8988T (cell line): Measurements from ENCODE around the gene HIVEP2.

Experiments used
- DNase-seq: peaks from one replicate; pipeline ENCODE4 v3.0.0; 2011

The HIVEP2 gene

DNA sequence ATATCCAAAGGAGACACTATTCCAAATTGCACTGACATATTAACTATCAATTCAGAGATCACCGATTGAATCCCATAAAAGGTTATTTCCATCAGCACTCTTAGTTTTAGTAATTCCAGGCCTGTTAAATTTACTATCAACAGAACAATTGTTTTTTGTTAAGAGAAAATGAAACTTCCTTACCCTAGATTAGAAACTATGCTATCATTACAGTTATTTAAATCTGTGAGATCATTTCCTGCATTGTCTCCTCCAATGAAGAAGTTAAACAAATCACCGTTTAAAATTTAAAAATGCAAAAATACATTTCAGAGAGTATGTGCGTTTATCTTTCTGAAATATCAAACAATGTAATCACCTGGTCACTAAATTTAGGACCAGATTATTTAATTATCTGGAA lies 57.5 kb downstream of the HIVEP2 start:
- DNase-seq = no peak

DNA sequence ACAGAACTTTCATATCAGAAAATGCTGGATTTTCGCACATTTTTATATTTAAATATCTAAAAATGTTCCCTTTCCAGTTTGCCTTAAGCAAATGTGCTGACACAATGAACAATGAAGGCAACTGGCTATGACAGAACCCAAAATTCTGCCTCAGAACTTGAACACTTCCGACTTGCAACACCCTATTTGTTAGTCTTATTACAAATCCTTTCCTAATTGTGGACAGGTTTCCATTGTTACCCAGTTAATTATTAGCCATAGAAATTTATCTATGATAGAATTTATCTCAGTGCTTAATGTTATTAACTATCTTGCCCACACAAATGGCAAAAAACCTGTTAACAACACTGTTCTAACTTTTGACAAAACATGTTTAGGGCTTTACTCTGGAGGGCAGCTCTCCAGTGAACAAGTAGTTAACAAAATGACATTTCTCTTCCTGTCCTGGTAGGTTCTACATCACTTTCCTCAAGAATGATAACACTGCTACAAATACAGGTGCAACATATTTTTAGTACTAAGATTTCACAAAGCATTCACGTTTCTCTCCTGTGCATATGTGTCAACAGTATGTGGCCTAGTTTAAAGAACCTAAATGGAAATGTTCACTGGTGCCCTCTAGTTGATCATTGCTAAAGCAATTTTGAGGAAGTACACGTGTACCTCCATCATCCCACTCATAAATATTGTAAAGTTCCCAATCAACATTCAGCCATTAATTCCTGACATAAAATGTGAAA lies 58.4 kb downstream of the HIVEP2 start:
- DNase-seq = no peak

DNA sequence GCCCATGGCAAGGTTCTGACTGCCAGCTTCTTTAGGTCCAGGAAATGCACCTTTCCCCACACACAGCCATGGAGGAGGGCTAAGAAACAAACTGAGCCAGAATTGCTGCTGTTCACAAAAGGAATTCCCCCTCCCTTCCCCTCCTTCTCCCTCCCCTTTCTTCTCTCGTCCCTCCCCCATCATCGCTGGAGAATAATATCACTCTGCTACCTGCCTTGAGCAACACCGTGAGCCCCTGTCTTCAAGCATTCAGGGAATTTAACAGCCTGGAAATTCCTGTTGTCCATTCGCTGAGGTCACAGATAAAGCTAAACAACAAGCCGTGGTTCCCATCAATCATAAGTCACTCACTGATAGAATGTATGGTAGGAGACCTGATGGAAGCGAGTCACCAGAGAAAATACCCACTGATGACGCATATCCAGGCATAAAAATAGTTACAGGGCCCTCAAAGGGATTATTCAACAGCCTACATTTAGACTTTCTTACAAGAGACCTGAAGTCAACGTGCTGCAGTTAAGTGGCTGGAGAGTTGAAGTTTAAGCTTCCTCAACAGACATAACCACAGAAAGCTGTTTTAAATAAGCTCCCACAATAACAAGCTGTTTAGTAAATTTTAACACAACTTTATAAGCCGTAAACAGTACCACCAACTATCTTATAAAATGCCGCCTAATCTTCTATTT lies 59.7 kb downstream of the HIVEP2 start:
- no peak for DNase-seq

DNA sequence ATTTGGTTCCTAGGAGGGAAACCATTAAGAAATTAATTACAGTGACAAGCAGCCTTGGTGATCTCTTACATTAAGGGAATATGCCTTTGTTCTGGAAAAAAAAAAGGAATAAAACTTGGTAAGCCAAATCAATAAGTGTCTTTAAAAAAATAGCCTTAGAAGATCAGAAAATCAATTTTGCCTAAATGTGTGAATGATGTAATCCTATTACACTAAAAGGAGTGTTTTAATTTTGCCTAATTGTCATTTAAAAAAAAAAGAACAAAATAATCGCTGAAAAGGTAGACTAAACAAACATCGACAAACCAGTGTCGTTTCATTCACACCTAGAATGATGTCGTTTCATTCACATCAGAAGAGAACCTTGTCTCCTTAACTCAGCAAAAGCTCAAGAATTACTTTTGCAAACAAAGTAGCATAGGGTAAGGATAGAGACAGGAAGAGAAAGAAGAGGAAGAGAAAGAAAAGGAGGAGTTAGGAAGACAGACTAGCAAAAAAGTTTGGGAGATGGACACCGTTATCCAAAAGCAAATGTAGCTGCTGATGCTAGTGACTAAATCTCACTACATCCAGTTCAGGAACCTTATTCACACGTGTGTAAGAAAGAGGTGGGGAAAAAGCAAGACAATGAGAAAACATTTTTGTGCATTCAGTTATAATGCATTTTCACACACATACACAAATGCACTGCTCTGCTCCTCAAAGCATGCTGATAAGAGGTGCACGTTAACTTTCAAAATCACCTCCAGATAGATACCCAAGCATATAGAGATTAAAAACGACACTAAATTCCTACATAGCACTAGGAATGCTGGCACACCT lies 60.6 kb downstream of the HIVEP2 start:
- no peak for DNase-seq

DNA sequence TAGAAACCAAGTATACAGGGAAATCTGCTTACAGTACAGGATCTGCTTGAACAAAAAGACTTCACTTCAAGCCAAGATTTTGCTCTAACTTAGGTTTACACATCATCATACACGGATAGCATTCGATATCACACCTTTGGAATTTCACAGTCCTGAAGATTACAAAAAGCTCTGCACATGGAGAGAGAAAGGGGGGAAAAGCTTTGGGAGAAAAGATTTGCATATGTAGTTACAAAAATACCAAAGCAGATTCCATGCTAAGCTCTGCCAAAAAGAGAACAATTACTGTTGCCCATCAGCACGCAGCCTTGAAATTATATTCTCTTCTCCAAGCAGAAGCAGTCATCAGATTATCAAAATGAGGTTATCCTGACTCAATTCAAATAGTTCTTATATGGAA lies 62.0 kb downstream of the HIVEP2 start:
- DNase-seq = no peak

DNA sequence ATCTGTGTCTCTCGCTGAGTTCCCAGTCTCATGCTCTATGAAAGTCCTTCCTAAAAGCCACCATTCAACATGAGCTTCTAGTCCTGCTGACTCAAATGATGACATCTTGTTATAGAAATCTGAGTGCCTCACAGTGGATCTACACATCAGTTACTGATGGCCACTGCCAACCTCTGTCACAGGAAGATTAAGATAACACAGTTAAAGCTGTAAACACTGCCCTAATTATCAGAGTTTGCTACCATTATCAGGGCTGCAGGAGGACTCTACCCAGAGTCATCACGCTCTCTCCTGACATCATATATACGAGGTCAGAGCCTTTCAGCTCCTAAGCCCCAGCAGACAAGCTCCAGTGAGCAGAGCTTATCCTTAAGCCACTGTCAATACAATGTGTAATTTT lies 63.2 kb downstream of the HIVEP2 start:
- DNase-seq = no peak

DNA sequence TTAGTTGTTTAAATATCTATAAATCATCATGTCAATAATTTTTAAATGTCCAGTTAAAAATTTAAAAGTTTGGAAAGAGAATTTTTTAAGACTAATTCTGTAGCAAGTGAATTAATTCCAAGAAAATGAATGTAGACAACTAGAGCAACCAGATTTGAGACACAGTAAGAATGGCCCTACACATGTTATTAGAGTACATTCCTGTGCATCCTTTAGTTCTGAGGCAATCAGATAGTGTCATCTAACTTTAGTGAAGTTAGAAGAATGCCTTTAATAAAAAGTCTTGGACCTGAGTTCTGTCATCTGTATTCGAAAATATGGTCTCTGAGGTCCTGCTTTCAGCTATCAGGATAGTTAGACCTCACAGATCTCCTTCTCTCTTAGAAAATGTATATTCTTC lies 63.7 kb downstream of the HIVEP2 start:
- DNase-seq = no peak

DNA sequence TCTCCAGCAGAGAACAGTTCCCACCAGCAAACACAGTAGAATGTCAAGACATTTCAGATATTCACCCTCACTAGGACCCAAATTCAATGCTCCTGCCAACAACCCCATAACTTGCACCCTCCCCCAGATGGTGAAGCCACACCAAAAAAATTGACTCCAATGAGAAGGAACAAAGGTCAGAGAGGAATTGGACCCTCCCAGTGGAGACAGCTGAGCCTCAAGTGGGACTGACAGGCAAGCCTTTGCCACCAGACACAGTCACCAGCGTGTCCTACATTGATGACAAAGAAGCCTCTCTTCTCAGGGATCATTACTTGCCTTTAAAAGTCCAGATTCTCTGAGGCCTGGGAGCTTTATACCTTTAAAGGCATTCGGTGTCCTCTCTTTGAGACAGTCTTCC lies 64.8 kb downstream of the HIVEP2 start:
- no peak for DNase-seq

DNA sequence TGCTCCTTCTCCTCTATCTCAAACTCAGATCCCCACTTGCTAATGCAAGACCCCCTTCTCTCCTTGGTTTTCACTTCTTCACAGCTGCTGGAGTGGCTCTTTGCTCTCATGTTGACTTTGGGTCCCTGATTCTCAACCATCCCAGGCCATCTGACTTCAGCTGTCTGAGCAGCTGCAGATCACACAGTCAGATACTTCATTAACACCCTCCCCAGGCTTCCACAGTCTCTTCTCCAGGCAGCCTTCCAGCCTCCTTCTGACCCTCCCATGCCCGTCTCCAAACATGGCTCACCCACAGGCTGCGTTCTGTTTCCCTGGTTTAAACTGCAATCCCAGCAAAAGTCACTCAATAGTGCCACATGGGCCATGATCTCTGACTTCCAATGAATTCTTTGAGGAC lies 65.4 kb downstream of the HIVEP2 start:
- no peak for DNase-seq

DNA sequence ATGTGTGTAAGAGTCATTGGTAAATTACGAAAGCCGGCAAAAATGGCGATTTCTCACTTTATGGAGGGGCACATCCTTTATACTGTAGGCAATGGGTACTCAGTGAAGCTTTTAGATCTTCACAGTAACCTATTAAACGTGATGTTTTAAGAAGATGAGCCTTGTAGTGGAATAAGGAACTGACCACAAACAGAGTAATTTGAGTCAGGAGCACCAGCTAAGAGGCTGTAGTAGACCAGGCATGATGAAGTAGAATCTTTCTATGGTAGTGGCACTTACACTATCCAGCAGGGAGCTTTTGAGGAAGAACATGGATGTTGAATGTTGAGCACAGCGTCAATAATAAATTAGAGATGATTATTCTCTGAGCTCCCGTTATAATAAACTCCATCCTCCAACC lies 65.9 kb downstream of the HIVEP2 start:
- DNase-seq = no peak

DNA sequence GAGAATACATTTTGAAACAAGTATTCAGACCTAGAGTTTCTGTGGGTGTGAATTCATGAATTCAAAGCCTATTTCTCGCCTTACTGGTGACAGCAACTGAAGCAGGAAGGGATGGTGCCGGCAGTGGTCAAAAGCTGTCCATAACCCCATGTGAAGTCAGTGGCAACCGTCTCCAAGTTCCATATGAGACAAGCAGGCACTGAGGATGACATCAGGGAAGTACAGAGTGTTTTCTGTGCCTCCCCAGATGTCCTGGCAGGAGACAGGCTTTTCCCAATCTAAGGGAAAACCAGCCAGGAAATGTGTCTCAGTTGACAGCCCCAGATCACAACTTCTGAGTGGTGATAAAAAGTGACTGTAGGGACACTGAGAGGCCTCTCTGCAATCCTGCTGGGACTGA lies 66.6 kb downstream of the HIVEP2 start:
- no peak for DNase-seq

DNA sequence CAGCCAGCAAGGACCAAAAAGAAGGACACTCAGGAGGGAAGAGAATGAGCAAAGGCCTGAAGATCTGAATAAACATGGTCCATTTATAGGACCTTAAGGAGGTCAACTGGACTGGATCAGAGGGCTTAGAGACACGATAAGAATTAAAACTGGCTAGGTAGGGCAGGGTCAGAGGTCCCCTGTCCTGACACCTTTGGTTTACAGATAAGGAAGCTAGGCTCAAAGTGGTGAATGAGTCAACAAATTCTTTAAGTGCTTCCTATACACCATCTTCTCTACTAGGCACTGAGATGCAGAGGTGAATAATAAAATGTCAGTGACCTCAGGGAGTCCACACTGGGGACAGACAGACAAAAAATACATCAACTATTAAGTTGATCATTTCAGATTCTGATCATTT lies 70.3 kb downstream of the HIVEP2 start:
- no peak for DNase-seq

DNA sequence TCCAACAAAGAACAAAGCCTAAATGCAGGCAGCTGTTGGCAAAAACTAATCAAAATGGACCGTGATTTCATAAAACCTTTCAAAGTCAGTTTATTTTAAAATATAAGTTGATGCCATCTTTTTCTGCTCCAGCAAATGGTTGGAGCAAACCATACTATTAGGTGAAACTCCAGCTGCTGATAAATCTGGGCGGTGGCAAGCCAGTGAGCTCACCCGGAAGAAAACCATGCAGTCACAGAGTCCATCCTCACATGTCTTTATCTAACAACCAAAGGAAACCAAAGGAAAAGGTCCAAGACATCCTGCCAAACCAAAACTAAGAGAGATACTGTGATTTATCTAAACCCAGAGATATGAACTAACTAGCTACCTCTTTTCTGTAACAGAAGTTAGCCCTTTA lies 72.6 kb downstream of the HIVEP2 start:
- DNase-seq = no peak

DNA sequence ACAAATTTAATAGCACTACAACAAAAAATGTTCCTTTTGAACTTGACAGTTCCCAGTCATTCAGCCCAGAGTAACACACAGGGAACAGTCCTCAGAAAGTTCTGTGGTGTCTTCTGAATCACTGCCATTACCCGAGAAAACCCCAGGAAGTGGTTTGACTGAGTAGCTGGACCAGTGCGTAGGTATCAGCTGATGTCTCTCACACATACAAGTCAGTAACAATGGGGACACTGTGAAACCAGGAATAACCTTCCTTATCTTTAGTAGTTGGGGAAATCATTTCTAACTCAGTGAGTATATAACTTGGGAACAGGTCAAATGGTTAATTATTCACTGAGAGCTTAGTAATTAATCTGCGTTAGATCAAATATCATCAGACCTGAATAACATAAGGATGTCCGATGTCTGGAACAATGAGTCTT lies 73.1 kb downstream of the HIVEP2 start:
- DNase-seq = no peak

DNA sequence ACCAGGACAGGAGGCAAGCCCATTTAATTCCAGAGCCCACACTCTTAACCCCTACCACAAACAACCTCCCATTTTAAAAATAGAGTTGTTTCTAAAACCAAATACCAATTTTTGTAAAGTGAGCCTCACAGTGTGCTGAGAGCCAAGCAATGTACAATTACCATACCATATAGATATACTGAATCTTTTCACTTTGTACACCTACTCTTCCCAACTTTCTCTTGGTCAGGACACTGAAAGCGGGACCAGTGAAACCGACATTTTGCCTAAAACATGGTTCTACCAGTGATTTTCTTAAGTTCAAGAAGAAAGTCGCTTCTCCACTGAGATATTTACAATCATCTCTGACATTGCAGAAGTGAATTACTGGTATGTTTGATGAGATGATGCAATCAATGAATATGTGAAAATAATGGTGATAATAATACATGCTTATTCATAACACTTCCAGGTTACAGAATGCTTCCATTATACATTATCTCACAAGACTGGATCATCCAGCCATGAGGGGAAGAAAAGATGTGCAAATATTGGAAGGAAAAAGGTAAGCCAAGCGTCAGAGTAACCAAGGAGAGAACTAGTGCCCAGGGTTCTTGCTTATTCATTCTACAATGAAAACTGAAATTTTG lies 74.1 kb downstream of the HIVEP2 start:
- DNase-seq = no peak

DNA sequence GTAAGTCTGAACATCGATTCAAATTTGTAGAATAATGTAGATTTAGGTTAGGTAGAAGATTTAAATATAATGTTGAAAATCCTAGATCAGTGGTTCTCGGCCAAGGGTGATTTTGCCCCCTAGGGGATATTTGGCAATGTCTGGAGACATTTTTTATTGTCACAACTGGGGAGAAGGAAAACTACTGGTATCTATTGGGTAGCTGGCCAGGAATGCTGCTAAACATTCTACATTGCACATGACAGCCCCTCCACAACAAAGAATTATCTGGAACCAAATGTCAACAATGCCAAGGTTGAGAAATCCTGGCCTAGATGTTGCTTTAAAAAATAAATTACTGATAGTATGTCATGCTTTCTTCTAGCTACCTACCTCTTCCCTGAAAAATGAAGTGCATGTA lies 76.1 kb downstream of the HIVEP2 start:
- DNase-seq = no peak

DNA sequence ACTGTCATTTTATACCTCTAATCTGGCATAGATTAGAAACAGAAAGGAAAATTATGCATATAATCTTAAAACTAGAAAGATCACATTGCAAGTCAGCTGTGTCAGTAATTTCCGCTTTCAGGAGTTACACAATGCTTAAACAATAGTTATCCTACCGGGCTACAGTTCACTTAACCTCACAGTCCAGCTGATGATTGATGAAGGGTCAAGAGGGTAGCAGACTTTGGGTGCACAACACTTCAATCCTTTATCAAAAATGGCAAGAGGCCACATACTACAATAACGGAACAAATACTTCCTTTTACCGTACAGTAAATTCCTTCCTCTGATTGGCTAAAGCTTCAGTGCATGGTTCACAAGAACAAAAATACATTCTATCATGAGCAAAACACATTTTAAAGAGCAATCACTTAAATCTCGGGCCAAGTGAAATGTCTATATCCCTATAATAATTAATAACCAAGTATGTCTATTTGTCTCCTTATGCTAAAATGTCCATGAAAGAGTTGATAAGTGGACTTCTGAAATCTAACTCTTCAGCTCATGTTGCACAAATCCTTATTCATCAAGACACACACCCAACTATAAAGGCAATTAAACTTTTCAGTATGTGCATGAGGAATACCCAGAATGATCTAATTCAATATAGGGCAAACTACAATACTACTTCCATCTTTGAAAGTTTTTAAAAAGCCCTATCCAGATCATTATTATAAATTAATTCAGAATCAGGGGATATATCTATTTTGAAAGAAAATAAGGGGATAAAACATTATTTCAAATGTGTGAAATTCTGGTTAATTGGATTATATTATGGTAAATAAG lies 76.8 kb downstream of the HIVEP2 start:
- no peak for DNase-seq

DNA sequence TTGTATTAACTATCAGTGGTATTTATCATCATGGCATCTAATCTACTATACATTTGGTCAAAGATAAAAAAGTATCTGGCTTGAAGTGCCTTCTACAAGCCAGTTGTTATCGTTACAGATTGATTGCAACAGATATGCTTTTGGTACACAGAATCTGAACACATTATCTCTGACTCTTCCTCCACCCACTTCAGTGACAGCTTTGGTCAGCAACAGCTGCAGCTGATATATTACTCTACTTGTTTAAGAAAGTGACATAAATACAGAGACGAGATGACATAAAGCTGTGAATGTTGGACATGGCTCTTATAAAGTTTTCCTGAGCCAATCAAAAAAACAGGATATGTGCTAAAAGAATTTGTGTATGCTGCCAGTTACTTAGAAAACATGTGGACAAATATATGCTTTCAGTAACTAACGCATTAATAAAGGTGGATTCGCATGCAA lies 77.6 kb downstream of the HIVEP2 start:
- no peak for DNase-seq

DNA sequence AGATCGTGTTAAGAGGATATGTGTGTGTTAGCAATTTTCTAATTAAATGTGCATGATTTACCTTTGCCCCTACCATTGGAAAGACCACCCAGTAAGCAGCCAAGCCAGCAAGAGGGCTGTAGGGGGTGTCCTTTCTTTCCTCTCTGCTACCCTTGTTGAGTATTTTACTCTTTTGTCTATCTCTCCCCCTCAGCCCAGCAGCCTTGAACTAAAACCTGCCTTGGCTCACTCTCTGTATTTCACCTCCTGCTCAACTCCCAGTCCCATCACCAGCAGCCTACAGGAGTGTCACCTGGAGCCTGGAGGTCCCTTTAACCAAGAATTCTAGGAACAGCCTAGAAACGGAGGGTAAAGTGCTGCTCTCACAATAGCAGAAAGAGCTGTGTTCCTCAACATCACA lies 81.0 kb downstream of the HIVEP2 start:
- DNase-seq = no peak

DNA sequence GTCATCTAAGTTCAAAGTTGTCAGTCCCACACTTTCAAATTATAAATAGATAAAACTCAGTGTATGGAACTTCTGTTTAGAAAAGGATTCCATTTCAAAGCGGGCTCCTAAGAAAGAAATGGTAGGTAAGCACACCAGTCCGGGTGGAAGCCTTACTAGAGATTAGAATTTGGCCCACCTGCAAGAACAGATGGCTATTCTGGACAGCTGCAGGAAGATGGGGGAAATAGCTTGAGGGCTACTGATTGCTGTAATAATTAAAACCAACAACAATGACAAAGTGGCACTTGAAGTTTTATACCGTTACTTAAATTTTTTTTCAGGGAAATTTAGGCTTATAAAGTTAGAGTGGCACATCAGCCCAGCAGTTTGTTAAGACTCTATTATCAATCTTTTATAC lies 83.3 kb downstream of the HIVEP2 start:
- DNase-seq = no peak

DNA sequence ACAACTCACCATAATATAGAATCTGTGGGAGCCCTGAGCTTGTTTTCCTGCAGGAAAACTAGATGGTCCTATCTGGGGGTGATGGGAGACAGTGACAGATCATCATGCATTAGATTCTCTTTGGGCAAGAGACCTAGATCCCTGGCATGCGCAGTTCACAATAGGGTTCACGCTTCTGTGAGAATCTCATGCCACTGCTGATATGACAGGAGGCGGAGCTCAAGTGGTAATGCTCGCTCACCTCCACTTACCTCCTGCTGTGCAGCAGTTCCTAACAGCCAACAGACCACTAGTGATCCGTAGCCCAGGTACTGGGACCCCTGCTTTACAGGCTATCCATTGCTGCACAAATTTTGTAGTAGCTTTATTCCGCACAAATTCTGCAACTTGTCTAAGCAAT lies 84.5 kb downstream of the HIVEP2 start:
- no peak for DNase-seq

DNA sequence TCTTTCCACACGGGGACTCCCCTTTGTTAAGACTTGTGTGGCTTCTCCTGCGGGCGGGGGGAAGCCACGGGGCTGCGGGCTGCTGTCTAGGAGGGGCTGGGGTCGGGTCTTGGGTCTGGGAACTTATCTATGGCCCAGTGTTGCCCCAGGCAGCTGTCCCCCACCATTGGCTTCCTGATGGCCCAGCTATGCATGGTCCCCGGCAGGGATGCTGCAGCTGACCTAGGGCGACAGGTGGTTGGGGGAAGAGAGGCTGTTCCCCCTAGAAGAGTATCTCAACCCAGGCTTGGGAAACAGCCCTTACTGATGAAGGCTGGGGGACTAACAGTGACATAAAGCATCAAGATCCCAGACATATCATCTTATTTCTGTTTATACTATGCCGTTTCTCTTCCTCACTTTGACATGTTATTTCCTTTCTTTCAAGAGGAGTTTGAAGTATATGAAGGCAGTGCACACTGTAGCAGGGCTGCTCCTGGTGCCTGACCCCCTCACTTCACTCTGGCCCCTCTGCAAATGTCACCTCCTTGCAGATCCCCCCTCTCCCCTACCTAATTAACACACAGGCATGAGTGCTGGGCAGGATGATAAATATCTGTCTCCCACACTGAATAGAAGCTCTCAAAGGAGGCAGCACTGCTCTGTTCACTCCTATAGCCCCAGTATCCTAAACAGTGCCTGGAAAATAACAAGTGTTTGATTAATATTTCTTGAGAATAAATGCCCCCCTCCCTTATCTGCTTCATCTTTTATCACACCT lies 87.0 kb downstream of the HIVEP2 start:
- no peak for DNase-seq
